WTC11 (cell line): ENCODE data around the gene CNTNAP2. TPM values are rescaled to one million over a fixed set of nuclear protein-coding genes. Genes with fewer than 3 reads are reported as not detected.

Experiments used
- ATAC-seq: fragments of 200-7000 bp; cut with Tn5 transposase; 2 replicates; pipeline ENCODE4 v1.10.0; 2021; ENCODE audit warnings: mild to moderate bottlenecking, moderate library complexity
- CTCF ChIA-PET: fragments of 300-600 bp; sonication (Branson Sonifier 250); formaldehyde crosslinking; loops from one replicate; lab custom pipeline; 2021; ENCODE audit warnings: antibody characterized with exemption; lab: Charles Lee
- POLR2A ChIA-PET: fragments of 350-600 bp; sonication (Branson Sonifier 250); formaldehyde crosslinking; loops from one replicate; lab custom pipeline; 2021; ENCODE audit warnings: antibody characterized with exemption; lab: Charles Lee
- DNase-seq: peaks from one replicate; pipeline ENCODE4 v3.0.0; 2021; ENCODE audit warnings: low spot score
- H3K27ac Mint-ChIP-seq: 2 replicates; pipeline ENCODE4 v1.8.0; 2021; ENCODE audit warnings: mixed read lengths
- H3K27me3 Mint-ChIP-seq: 2 replicates; pipeline ENCODE4 v1.8.0; 2021; ENCODE audit warnings: low read depth, mild to moderate bottlenecking, moderate library complexity, mixed read lengths
- H3K36me3 Mint-ChIP-seq: 2 replicates; pipeline ENCODE4 v1.8.0; 2021; ENCODE audit warnings: mixed read lengths
- H3K4me1 Mint-ChIP-seq: 2 replicates; pipeline ENCODE4 v1.8.0; 2022; ENCODE audit warnings: mixed read lengths
- H3K4me3 Mint-ChIP-seq: 2 replicates; pipeline ENCODE4 v1.8.0; 2021; ENCODE audit warnings: mild to moderate bottlenecking, moderate library complexity, mixed read lengths
- H3K9me3 Mint-ChIP-seq: 2 replicates; pipeline ENCODE4 v1.8.0; 2021; ENCODE audit warnings: mixed read lengths
- ATF2 ChIP-seq: sonication (generic); formaldehyde crosslinking; IDR thresholded peaks from 2 replicates; pipeline ENCODE4 v1.8.1; 2022; ENCODE audit warnings: low read depth, missing genetic modification reagents, borderline replicate concordance
- ATF6 ChIP-seq: sonication (generic); formaldehyde crosslinking; IDR thresholded peaks from 2 replicates; pipeline ENCODE4 v1.8.1; 2023; ENCODE audit warnings: mild to moderate bottlenecking, missing genetic modification reagents
- EMX1 ChIP-seq: fragments of 250-450 bp; sonication (Bioruptor Pico); IDR thresholded peaks from 2 replicates; pipeline ENCODE4 v1.8.0; 2021; ENCODE audit warnings: mild to moderate bottlenecking
- ERG ChIP-seq: fragments of 250-450 bp; sonication (Bioruptor Pico); IDR thresholded peaks from 2 replicates; pipeline ENCODE4 v1.8.0; 2021; ENCODE audit warnings: mild to moderate bottlenecking
- ETV6 ChIP-seq: sonication (generic); formaldehyde crosslinking; IDR thresholded peaks from 2 replicates; pipeline ENCODE4 v1.8.1; 2022; ENCODE audit warnings: mild to moderate bottlenecking, missing genetic modification reagents
- HMGXB4 ChIP-seq: sonication (generic); formaldehyde crosslinking; IDR thresholded peaks from 2 replicates; pipeline ENCODE4 v1.8.1; 2023; ENCODE audit warnings: mild to moderate bottlenecking, moderate library complexity, missing genetic modification reagents
- IRF2 ChIP-seq: sonication (generic); formaldehyde crosslinking; IDR thresholded peaks from 2 replicates; pipeline ENCODE4 v1.8.0; 2022; ENCODE audit warnings: low read depth, missing genetic modification reagents, borderline replicate concordance
- KAT7 ChIP-seq: sonication (generic); formaldehyde crosslinking; IDR thresholded peaks from 2 replicates; pipeline ENCODE4 v1.8.1; 2023; ENCODE audit warnings: missing genetic modification reagents, mild to moderate bottlenecking, borderline replicate concordance
- MLX ChIP-seq: sonication (generic); formaldehyde crosslinking; IDR thresholded peaks from 2 replicates; pipeline ENCODE4 v1.8.1; 2023; ENCODE audit warnings: mild to moderate bottlenecking, missing genetic modification reagents, moderate library complexity
- MYBL2 ChIP-seq: sonication (generic); formaldehyde crosslinking; IDR thresholded peaks from 2 replicates; pipeline ENCODE4 v1.8.1; 2023; ENCODE audit warnings: mild to moderate bottlenecking, moderate library complexity, missing genetic modification reagents
- PREB ChIP-seq: sonication (generic); formaldehyde crosslinking; IDR thresholded peaks from 2 replicates; pipeline ENCODE4 v1.8.1; 2022; ENCODE audit warnings: mild to moderate bottlenecking, missing genetic modification reagents, moderate library complexity, borderline replicate concordance
- PRRX2 ChIP-seq: fragments of 250-450 bp; sonication (Bioruptor Pico); IDR thresholded peaks from 2 replicates; pipeline ENCODE4 v1.8.0; 2021; ENCODE audit warnings: mild to moderate bottlenecking
- SMAD4 ChIP-seq: sonication (generic); formaldehyde crosslinking; IDR thresholded peaks from 2 replicates; pipeline ENCODE4 v1.8.0; 2022; ENCODE audit warnings: mild to moderate bottlenecking, missing genetic modification reagents
- SOX15 ChIP-seq: fragments of 250-450 bp; sonication (Bioruptor Pico); IDR thresholded peaks from 2 replicates; pipeline ENCODE4 v1.9.0; 2021; ENCODE audit warnings: mild to moderate bottlenecking
- TEAD1 ChIP-seq: sonication (generic); formaldehyde crosslinking; IDR thresholded peaks from 2 replicates; pipeline ENCODE4 v1.8.0; 2022; ENCODE audit warnings: mild to moderate bottlenecking, missing genetic modification reagents
- TP53 ChIP-seq: sonication (generic); formaldehyde crosslinking; IDR thresholded peaks from 2 replicates; pipeline ENCODE4 v1.8.1; 2023; ENCODE audit warnings: mild to moderate bottlenecking, missing genetic modification reagents
- USF1 ChIP-seq: sonication (generic); formaldehyde crosslinking; IDR thresholded peaks from 2 replicates; pipeline ENCODE4 v1.8.0; 2022; ENCODE audit warnings: mild to moderate bottlenecking, missing genetic modification reagents
- USF2 ChIP-seq: sonication (generic); formaldehyde crosslinking; IDR thresholded peaks from 2 replicates; pipeline ENCODE4 v1.8.1; 2023; ENCODE audit warnings: mild to moderate bottlenecking, missing genetic modification reagents, moderate library complexity
- ZNF416 ChIP-seq: fragments of 250-450 bp; sonication (Bioruptor Pico); IDR thresholded peaks from 2 replicates; pipeline ENCODE4 v1.9.0; 2021; ENCODE audit warnings: mild to moderate bottlenecking, inconsistent platforms
- ZNF512 ChIP-seq: sonication (generic); formaldehyde crosslinking; IDR thresholded peaks from 2 replicates; pipeline ENCODE4 v1.8.1; 2022; ENCODE audit warnings: missing genetic modification reagents, borderline replicate concordance
- total RNA-seq: library from RNA; stranded (reverse); gene quantifications from 3 replicates; pipeline ENCODE4 v1.2.3, GENCODE V29; 2021

The CNTNAP2 gene
- total RNA-seq, 1 experiment from 2014 or later: 63.8 TPM

GRCh38 chr7:146635205-146636032 lies 518.8 kb downstream of the CNTNAP2 start:
- Mint-ChIP-seq H3K27ac (peak overlapping the region; percentile 93), H3K4me3 (peak overlapping the region; percentile 48)
- CTCF ChIA-PET: interaction anchor here (0.6 kb wide), 1 partner anchor 1430 kb away, joined by 3 read pairs; no protein-coding TSS in a partner anchor

More at GRCh38 chr7:146635205-146636032, 518.8 kb downstream of the CNTNAP2 start:
- DNase-seq: no peak
- TF ChIP-seq PREB (CRISPR knock-in tag) (no peak), SMAD4 (CRISPR knock-in tag) (no peak), USF2 (CRISPR knock-in tag) (no peak), MLX (CRISPR knock-in tag) (no peak), SOX15 (no peak), ZNF416 (no peak), PRRX2 (CRISPR knock-in tag) (no peak), EMX1 (no peak), ATF6 (CRISPR knock-in tag) (no peak), ZNF512 (CRISPR knock-in tag) (no peak), ERG (CRISPR knock-in tag) (no peak), ETV6 (CRISPR knock-in tag) (no peak), TEAD1 (CRISPR knock-in tag) (no peak), KAT7 (CRISPR knock-in tag) (no peak), MYBL2 (CRISPR knock-in tag) (no peak), IRF2 (CRISPR knock-in tag) (no peak), HMGXB4 (CRISPR knock-in tag) (no peak), ATF2 (no peak), USF1 (CRISPR knock-in tag) (no peak), TP53 (CRISPR knock-in tag) (no peak)
- ATAC-seq: peak; percentile 80
- H3K27me3 Mint-ChIP-seq: no peaks in the 10 kb centered on the region
- H3K36me3 Mint-ChIP-seq: no peaks in the 10 kb centered on the region
- POLR2A ChIA-PET: no interaction called here
- peaks cover 3% of the 10 kb centered on the region for H3K9me3 Mint-ChIP-seq
- H3K4me1 Mint-ChIP-seq: peaks cover 30% of the 10 kb centered on the region
